Measurements from ENCODE around the gene RBM45.
"Not testable (repeated sequence)": the region's sequence is repeated elsewhere in the genome, so short reads cannot be mapped to it uniquely, and the experiment has no call there.

RBM45 gene

DNA sequence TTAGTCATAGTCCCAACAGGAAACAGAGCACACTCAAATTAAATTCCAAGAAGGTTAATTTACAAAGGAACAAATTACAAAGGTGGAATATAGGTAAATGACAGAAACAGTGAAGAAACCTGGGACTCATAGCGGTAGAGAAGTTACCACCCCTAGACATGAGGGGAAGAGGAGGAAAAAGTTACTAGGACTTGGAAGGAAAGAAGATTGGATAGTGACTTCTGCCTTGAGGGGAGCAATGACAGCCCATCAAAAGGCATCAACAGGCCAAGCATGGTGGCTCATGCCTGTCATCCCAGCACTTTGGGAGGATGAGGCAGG lies 37.3 kb upstream of the RBM45 start:
- TF ChIP-seq EZH2phosphoT487 (IDR thresholded peaks at IDR 0.05; ENCODE audit: borderline replicate concordance): no peak
- TF ChIP-seq, protein P1, sequence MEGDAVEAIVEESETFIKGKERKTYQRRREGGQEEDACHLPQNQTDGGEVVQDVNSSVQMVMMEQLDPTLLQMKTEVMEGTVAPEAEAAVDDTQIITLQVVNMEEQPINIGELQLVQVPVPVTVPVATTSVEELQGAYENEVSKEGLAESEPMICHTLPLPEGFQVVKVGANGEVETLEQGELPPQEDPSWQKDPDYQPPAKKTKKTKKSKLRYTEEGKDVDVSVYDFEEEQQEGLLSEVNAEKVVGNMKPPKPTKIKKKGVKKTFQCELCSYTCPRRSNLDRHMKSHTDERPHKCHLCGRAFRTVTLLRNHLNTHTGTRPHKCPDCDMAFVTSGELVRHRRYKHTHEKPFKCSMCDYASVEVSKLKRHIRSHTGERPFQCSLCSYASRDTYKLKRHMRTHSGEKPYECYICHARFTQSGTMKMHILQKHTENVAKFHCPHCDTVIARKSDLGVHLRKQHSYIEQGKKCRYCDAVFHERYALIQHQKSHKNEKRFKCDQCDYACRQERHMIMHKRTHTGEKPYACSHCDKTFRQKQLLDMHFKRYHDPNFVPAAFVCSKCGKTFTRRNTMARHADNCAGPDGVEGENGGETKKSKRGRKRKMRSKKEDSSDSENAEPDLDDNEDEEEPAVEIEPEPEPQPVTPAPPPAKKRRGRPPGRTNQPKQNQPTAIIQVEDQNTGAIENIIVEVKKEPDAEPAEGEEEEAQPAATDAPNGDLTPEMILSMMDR (conservative IDR thresholded peaks at IDR 0.05; ENCODE audit: low read length): no peak
- Histone ChIP-seq H3K4me2 (ENCODE audit: low read depth, low read length, poor library complexity, severe bottlenecking) (no peak overlapping the region), H2AFZ (ENCODE audit: low read length) (0 out of 2 replicates have a peak overlapping the region, but pooled peaks have one; percentile 47)

GRCh38 chr2:178076130-178076529 lies 36.1 kb upstream of the RBM45 start:
- Histone ChIP-seq H3K4me2 (ENCODE audit: low read depth, low read length, poor library complexity, severe bottlenecking) (no peak overlapping the region), H3K27me3 (ENCODE audit: insufficient read depth, low read length, poor library complexity, severe bottlenecking) (no peaks in the 10 kb centered on the region), H3K9ac (ENCODE audit: low read depth, low read length, poor library complexity, severe bottlenecking) (no peak overlapping the region), H3K9me3 (ENCODE audit: insufficient read depth, low read depth, low read length) (peaks cover 4% of the 10 kb centered on the region; the same call in 1 of the 2 replicates), H3K36me3 (ENCODE audit: insufficient read depth, low read length) (no peaks in the 10 kb centered on the region), H3K4me3 (ENCODE audit: low read length, poor library complexity, severe bottlenecking) (no peak overlapping the region), H4K20me1 (ENCODE audit: insufficient read depth, low read length, poor library complexity, severe bottlenecking) (no peaks in the 10 kb centered on the region), H3K79me2 (ENCODE audit: insufficient read depth, low read length) (no peaks in the 10 kb centered on the region), H2AFZ (ENCODE audit: low read length) (no peak overlapping the region), H3K9me2 (replicated peaks; ENCODE audit: low read depth, low read length) (no peaks in the 10 kb centered on the region), H3K4me1 (ENCODE audit: insufficient read depth, low read length, poor library complexity, severe bottlenecking) (peaks cover 22% of the 10 kb centered on the region), H3F3A (ENCODE audit: low read depth) (no peaks in the 10 kb centered on the region)
- TF ChIP-seq, protein P1 (conservative IDR thresholded peaks at IDR 0.05; ENCODE audit: low read length): no peak
- TF ChIP-seq EZH2phosphoT487 (IDR thresholded peaks at IDR 0.05; ENCODE audit: borderline replicate concordance): no peak

More for the DNA sequence above, 37.3 kb upstream of the RBM45 start:
- H3K9ac ChIP-seq (ENCODE audit: low read depth, low read length, poor library complexity, severe bottlenecking): no peak overlapping the region
- no peaks in the 10 kb centered on the region for H3K27me3 ChIP-seq (ENCODE audit: insufficient read depth, low read length, poor library complexity, severe bottlenecking)
- peaks cover 4% of the 10 kb centered on the region; the same call in 1 of the 2 replicates for H3K9me3 ChIP-seq (ENCODE audit: insufficient read depth, low read depth, low read length)
- H3K79me2 ChIP-seq (ENCODE audit: insufficient read depth, low read length): no peaks in the 10 kb centered on the region
- H3F3A ChIP-seq (ENCODE audit: low read depth): no peaks in the 10 kb centered on the region
- H3K4me3 ChIP-seq (ENCODE audit: low read length, poor library complexity, severe bottlenecking): no peak overlapping the region
- no peaks in the 10 kb centered on the region for H4K20me1 ChIP-seq (ENCODE audit: insufficient read depth, low read length, poor library complexity, severe bottlenecking)
- no peaks in the 10 kb centered on the region for H3K36me3 ChIP-seq (ENCODE audit: insufficient read depth, low read length)
- H3K4me1 ChIP-seq (ENCODE audit: insufficient read depth, low read length, poor library complexity, severe bottlenecking): peaks cover 25% of the 10 kb centered on the region
- no peaks in the 10 kb centered on the region for H3K9me2 ChIP-seq (replicated peaks; ENCODE audit: low read depth, low read length)

GRCh38 chr2:178079279-178079678 lies 33.0 kb upstream of the RBM45 start:
- H3K36me3 ChIP-seq (ENCODE audit: insufficient read depth, low read length); H3K4me1 ChIP-seq (ENCODE audit: insufficient read depth, low read length, poor library complexity, severe bottlenecking); H3F3A ChIP-seq (ENCODE audit: low read depth); H4K20me1 ChIP-seq (ENCODE audit: insufficient read depth, low read length, poor library complexity, severe bottlenecking); H3K4me2 ChIP-seq (ENCODE audit: low read depth, low read length, poor library complexity, severe bottlenecking); H3K27me3 ChIP-seq (ENCODE audit: insufficient read depth, low read length, poor library complexity, severe bottlenecking); H3K4me3 ChIP-seq (ENCODE audit: low read length, poor library complexity, severe bottlenecking); H3K9me3 ChIP-seq (ENCODE audit: insufficient read depth, low read depth, low read length); H2AFZ ChIP-seq (ENCODE audit: low read length); H3K9me2 ChIP-seq (replicated peaks; ENCODE audit: low read depth, low read length); H3K9ac ChIP-seq (ENCODE audit: low read depth, low read length, poor library complexity, severe bottlenecking); H3K79me2 ChIP-seq (ENCODE audit: insufficient read depth, low read length): not testable (repeated sequence)

- Histone ChIP-seq H3K9me3 (ENCODE audit: insufficient read depth, low read depth, low read length) (peaks cover 4% of the 10 kb centered on the region; the same call in 1 of the 2 replicates), H3K4me2 (ENCODE audit: low read depth, low read length, poor library complexity, severe bottlenecking) (no peak overlapping the region), H3K79me2 (ENCODE audit: insufficient read depth, low read length) (no peaks in the 10 kb centered on the region), H4K20me1 (ENCODE audit: insufficient read depth, low read length, poor library complexity, severe bottlenecking) (no peaks in the 10 kb centered on the region), H3K36me3 (ENCODE audit: insufficient read depth, low read length) (no peaks in the 10 kb centered on the region), H3K4me1 (ENCODE audit: insufficient read depth, low read length, poor library complexity, severe bottlenecking) (no peaks in the 10 kb centered on the region), H3K9ac (ENCODE audit: low read depth, low read length, poor library complexity, severe bottlenecking) (no peak overlapping the region), H3F3A (ENCODE audit: low read depth) (no peaks in the 10 kb centered on the region), H3K27me3 (ENCODE audit: insufficient read depth, low read length, poor library complexity, severe bottlenecking) (no peaks in the 10 kb centered on the region), H3K4me3 (ENCODE audit: low read length, poor library complexity, severe bottlenecking) (no peak overlapping the region), H3K9me2 (replicated peaks; ENCODE audit: low read depth, low read length) (no peaks in the 10 kb centered on the region), H2AFZ (ENCODE audit: low read length) (no peak overlapping the region)
- TF ChIP-seq, protein P1 (conservative IDR thresholded peaks at IDR 0.05; ENCODE audit: low read length): no peak
- TF ChIP-seq EZH2phosphoT487 (IDR thresholded peaks at IDR 0.05; ENCODE audit: borderline replicate concordance): no peak
Observed at GRCh38 chr2:178082408-178083045, 29.7 kb upstream of the RBM45 start.

All from Loucy (cell line).